Endothelial cell of umbilical vein (primary cell): Measurements from ENCODE around the gene MAGI3. TPM values are rescaled to one million over a fixed set of nuclear protein-coding genes. Genes with fewer than 3 reads are reported as not detected.
"Not testable (repeated sequence)": the region's sequence is repeated elsewhere in the genome, so short reads cannot be mapped to it uniquely, and the experiment has no call there.

ENCODE experiments used
- BruUV-seq: library from RNA; stranded (reverse); fragments of 400-500 nt; replicated peaks from 2 replicates; lab custom pipeline; 2021; lab: Mats Ljungman, UMichigan
- CTCF ChIA-PET: fragments of 300-600, 350-600 bp; sonication (Branson Sonifier 250); formaldehyde crosslinking; loops from one replicate; lab custom pipeline; 2021; ENCODE audit warnings: antibody characterized with exemption, inconsistent platforms; lab: Charles Lee
- POLR2A ChIA-PET: fragments of 300-600, 350-600 bp; sonication (Branson Sonifier 250); formaldehyde crosslinking; loops from one replicate; lab custom pipeline; 2021; ENCODE audit warnings: antibody characterized with exemption, inconsistent platforms; lab: Charles Lee
- DNase-seq: peaks from one replicate; pipeline ENCODE4 v3.0.0-alpha.2; 2011; ENCODE audit warnings: low read depth, low spot score
- FAIRE-seq: peaks from 2 replicates; lab custom pipeline; 2011; peaks lifted over from hg19 to GRCh38; lab: Jason Lieb, UNC
- H2AFZ ChIP-seq: 2 replicates; pipeline ENCODE4 v1.6.0; 2012; ENCODE audit warnings: low read depth, low read length, control low read depth, inconsistent platforms
- H3K27ac ChIP-seq: 2 replicates; pipeline ENCODE4 v1.5.1; 2011; ENCODE audit warnings: low read depth, mild to moderate bottlenecking, control low read depth, low read length, moderate library complexity; ENCODE audit not compliant: insufficient read depth
- H3K27me3 ChIP-seq, 2 experiments: 2 replicates each; pipeline versions ENCODE4 v1.6.0 to v1.6.1; 2011; ENCODE audit warnings: low read length in 2 of 2, mixed read lengths in 1 of 2; ENCODE audit not compliant: control insufficient read depth in 2 of 2, insufficient read depth in 2 of 2
- H3K36me3 ChIP-seq, 2 experiments: 2 replicates in 1 of 2; 3 replicates in 1 of 2; pipeline ENCODE4 v1.5.1; 2011; ENCODE audit warnings: low read length in 2 of 2, mild to moderate bottlenecking in 1 of 2, moderate library complexity in 1 of 2; ENCODE audit not compliant: control insufficient read depth in 2 of 2, insufficient read depth in 2 of 2; ENCODE audit errors: extremely low read depth in 1 of 2
- H3K4me1 ChIP-seq: 3 replicates; pipeline ENCODE4 v1.5.1; 2011; ENCODE audit warnings: mild to moderate bottlenecking, low read length; ENCODE audit not compliant: control insufficient read depth, insufficient read depth; ENCODE audit errors: extremely low read depth
- H3K4me2 ChIP-seq: 2 replicates; pipeline ENCODE4 v1.6.1; 2011; ENCODE audit warnings: low read length, control low read depth, mixed read lengths; ENCODE audit not compliant: insufficient read depth
- H3K4me3 ChIP-seq, 3 experiments: fragments of 200-600 bp in 1 of 3; sonication (generic), shearing (Covaris generic) in 1 of 3; replicated peaks in 1 of 3; 2 replicates each; pipeline ENCODE4 v1.5.1; 2011 to 2016; ENCODE audit warnings: control low read depth in 3 of 3, low read length in 3 of 3, mild to moderate bottlenecking in 2 of 3, inconsistent platforms in 1 of 3, low read depth in 1 of 3, moderate library complexity in 1 of 3; ENCODE audit not compliant: insufficient read depth in 1 of 3
- H3K79me2 ChIP-seq: 2 replicates; pipeline ENCODE4 v1.6.0; 2012; ENCODE audit warnings: low read length, inconsistent platforms; ENCODE audit not compliant: control insufficient read depth, insufficient read depth
- H3K9ac ChIP-seq: replicated peaks from 2 replicates; pipeline ENCODE3; 2011; ENCODE audit warnings: low read length, control low read depth; ENCODE audit not compliant: insufficient read depth; ENCODE audit errors: extremely low read depth
- H3K9me1 ChIP-seq: replicated peaks from 3 replicates; pipeline ENCODE4 v1.6.0; 2011; ENCODE audit warnings: mild to moderate bottlenecking, low read length; ENCODE audit not compliant: control insufficient read depth, insufficient read depth; ENCODE audit errors: extremely low read depth
- H3K9me3 ChIP-seq: replicated peaks from 2 replicates; pipeline ENCODE4 v1.5.1; 2012; ENCODE audit warnings: low read length, inconsistent platforms; ENCODE audit not compliant: control insufficient read depth, insufficient read depth
- H4K20me1 ChIP-seq: replicated peaks from 2 replicates; pipeline ENCODE3; 2011; ENCODE audit warnings: mild to moderate bottlenecking, low read length; ENCODE audit not compliant: control insufficient read depth, insufficient read depth; ENCODE audit errors: extremely low read depth
- CTCF ChIP-seq, 2 donors: IDR thresholded peaks; 1 replicate in 1 of 2; 2 replicates in 1 of 2; pipeline ENCODE4 v1.5.1; 2011; ENCODE audit warnings: low read length in 2 of 2, mild to moderate bottlenecking in 2 of 2, moderate library complexity in 2 of 2, control low read depth in 1 of 2, inconsistent platforms in 1 of 2, low read depth in 1 of 2; ENCODE audit not compliant: insufficient read depth in 1 of 2; ENCODE audit errors: extremely low read depth in 1 of 2
- EZH2 ChIP-seq: IDR thresholded peaks from 2 replicates; pipeline ENCODE4 v1.6.1; 2012; ENCODE audit warnings: borderline replicate concordance, low read depth, mild to moderate bottlenecking, moderate library complexity, low read length, inconsistent platforms; ENCODE audit not compliant: severe bottlenecking
- FOS ChIP-seq: IDR thresholded peaks from 2 replicates; pipeline ENCODE4 v1.6.1; 2011; ENCODE audit warnings: mild to moderate bottlenecking, low read length, moderate library complexity, borderline replicate concordance; ENCODE audit not compliant: insufficient read depth
- GATA2 ChIP-seq: IDR thresholded peaks from 2 replicates; pipeline ENCODE4 v1.7.0; 2011; ENCODE audit warnings: low read depth, mild to moderate bottlenecking, moderate library complexity, mixed read lengths, low read length; ENCODE audit not compliant: insufficient read length, insufficient read depth
- JUN ChIP-seq: IDR thresholded peaks from 2 replicates; pipeline ENCODE4 v1.6.1; 2011; ENCODE audit warnings: borderline replicate concordance, low read depth; ENCODE audit not compliant: insufficient read length, insufficient read depth
- MAX ChIP-seq: IDR thresholded peaks from 2 replicates; pipeline ENCODE4 v1.6.1; 2011; ENCODE audit not compliant: insufficient read depth, insufficient read length
- MYC ChIP-seq: IDR thresholded peaks from one replicate; pipeline ENCODE4 v1.6.1; 2011; ENCODE audit warnings: mild to moderate bottlenecking, low read depth, low read length
- POLR2A ChIP-seq: IDR thresholded peaks from 2 replicates; pipeline ENCODE4 v1.6.1; 2012; ENCODE audit warnings: low read depth, mild to moderate bottlenecking, control low read depth, low read length
- POLR2AphosphoS5 ChIP-seq: IDR thresholded peaks from 2 replicates; pipeline ENCODE4 v1.6.1; 2012; ENCODE audit warnings: low read depth, mild to moderate bottlenecking, control low read depth, low read length, moderate library complexity; ENCODE audit not compliant: insufficient read depth
- dilution Hi-C: fragments of 300-500 bp; cut with MboI; formaldehyde crosslinking; loops from one replicate; pipeline ENCODE4 v1.15.0; 2019; ENCODE audit warnings: low sequenced_read_pairs; ENCODE audit not compliant: extremely low pct_ligation_motif_present
- intact Hi-C: fragments of 100-400 bp; cut with micrococcal nuclease; formaldehyde crosslinking; loops from one replicate; pipeline ENCODE4 v1.10.0; 2022
- polyA plus RNA-seq, 4 experiments: library from polyadenylated mRNA; depleted of rRNA in 3 of 4; stranded (reverse) in 3 of 4; unstranded in 1 of 4; fragments of >200 nt; gene quantifications; 2 replicates each; pipeline versions ENCODE4 v1.2.1 to v1.2.3, GENCODE V29; 2011 to 2012; ENCODE audit warnings: missing spikeins in 1 of 4
- total RNA-seq: library from RNA; stranded (reverse); gene quantifications from 2 replicates; pipeline ENCODE4 v1.2.3, GENCODE V29; 2021

The MAGI3 gene
- total and polyA plus RNA-seq, 2 donors (not counting 3 experiments of a cell fraction or from before 2014, with no cell fraction given), result 2.8 to 16.1 TPM

- no peak for FAIRE-seq
- no peak for DNase-seq
- TF ChIP-seq POLR2A (no peak), MAX (no peak), JUN (no peak), CTCF (IDR thresholded peaks at IDR 0.05; ENCODE audit: extremely low read depth in 1 of 2, insufficient read depth in 1 of 2, low read depth in 1 of 2, low read length in 2 of 2) (no peak), EZH2 (no peak), POLR2AphosphoS5 (no peak), MYC (no peak), FOS (no peak), GATA2 (no peak)
- BruUV-seq, result no TSS peak
- no peaks in the 10 kb centered on the region for H3K9me3 ChIP-seq
- H3K9me1 ChIP-seq, result no peaks in the 10 kb centered on the region
- H3K4me3 ChIP-seq, result no peak overlapping the region
- H3K79me2 ChIP-seq, result no peaks in the 10 kb centered on the region
- H2AFZ ChIP-seq, result no peak overlapping the region
- H3K4me2 ChIP-seq, result no peak overlapping the region
- H3K9ac ChIP-seq, result no peak overlapping the region
- ChIA-PET CTCF (no interaction called here), POLR2A (no interaction called here)
- dilution Hi-C loops, result no loop called here
- no peaks in the 10 kb centered on the region for H3K27me3 ChIP-seq
- H4K20me1 ChIP-seq, result no peaks in the 10 kb centered on the region
- no peaks in the 10 kb centered on the region for H3K36me3 ChIP-seq
- no peak overlapping the region for H3K27ac ChIP-seq
- H3K4me1 ChIP-seq, result no peaks in the 10 kb centered on the region
- intact Hi-C loops, result no loop called here
Observed at GRCh38 chr1:113567427-113567826, 177.1 kb downstream of the MAGI3 start.

GRCh38 chr1:113575744-113576260, 185.5 kb downstream of the MAGI3 start:
- H3K9me1 ChIP-seq, H3K9ac ChIP-seq, DNase-seq, H3K27ac ChIP-seq, H3K79me2 ChIP-seq, H3K4me2 ChIP-seq, H3K4me1 ChIP-seq, H3K27me3 ChIP-seq, POLR2A ChIA-PET, H3K36me3 ChIP-seq, H3K9me3 ChIP-seq, intact Hi-C loops, H3K4me3 ChIP-seq, BruUV-seq, H2AFZ ChIP-seq, FAIRE-seq, CTCF ChIA-PET, H4K20me1 ChIP-seq, dilution Hi-C loops: not testable (repeated sequence)
